Endodermal cell (in vitro differentiated cells): ENCODE data around the gene CHST11. TPM values are rescaled to one million over a fixed set of nuclear protein-coding genes. Genes with fewer than 3 reads are reported as not detected.

Source experiments
- DNase-seq: peaks from one replicate; pipeline ENCODE4 v3.0.0-alpha.2; 2017
- H3K27ac ChIP-seq: 2 replicates; pipeline ENCODE4 v1.5.1; 2013; ENCODE audit warnings: mild to moderate bottlenecking, low read depth, low read length, moderate library complexity
- H3K27me3 ChIP-seq: 2 replicates; pipeline ENCODE4 v1.6.1; 2013; ENCODE audit warnings: mild to moderate bottlenecking, low read length, moderate library complexity; ENCODE audit not compliant: insufficient read depth, control insufficient read depth, poor library complexity, severe bottlenecking
- H3K36me3 ChIP-seq: 2 replicates; pipeline ENCODE4 v1.7.0; 2013; ENCODE audit warnings: mild to moderate bottlenecking, low read length, moderate library complexity; ENCODE audit not compliant: control insufficient read depth, insufficient read depth
- H3K4me1 ChIP-seq: one replicate; pipeline ENCODE4 v1.7.0; 2013; ENCODE audit warnings: low read length; ENCODE audit not compliant: control insufficient read depth, insufficient read depth
- H3K4me3 ChIP-seq: 2 replicates; pipeline ENCODE4 v1.5.1; 2013; ENCODE audit warnings: mild to moderate bottlenecking, low read length, moderate library complexity
- H3K9ac ChIP-seq: 2 replicates; pipeline ENCODE4 v1.6.1; 2013; ENCODE audit warnings: mild to moderate bottlenecking, low read length, moderate library complexity; ENCODE audit not compliant: poor library complexity, severe bottlenecking; ENCODE audit errors: extremely low read depth
- H3K9me3 ChIP-seq: 2 replicates; pipeline ENCODE4 v1.6.1; 2013; ENCODE audit warnings: mild to moderate bottlenecking, low read length, moderate library complexity; ENCODE audit not compliant: control insufficient read depth
- H3K27ac Mint-ChIP-seq: 2 replicates; pipeline ENCODE4 v1.8.0; 2020; ENCODE audit warnings: mixed read lengths
- H3K27me3 Mint-ChIP-seq: 2 replicates; pipeline ENCODE4 v1.8.0; 2021; ENCODE audit warnings: mild to moderate bottlenecking, mixed read lengths; ENCODE audit not compliant: insufficient read depth
- H3K36me3 Mint-ChIP-seq: 2 replicates; pipeline ENCODE4 v1.8.0; 2020; ENCODE audit warnings: low read depth, mixed read lengths
- H3K4me1 Mint-ChIP-seq: 2 replicates; pipeline ENCODE4 v1.8.0; 2020; ENCODE audit warnings: mixed read lengths
- H3K4me3 Mint-ChIP-seq: 2 replicates; pipeline ENCODE4 v1.8.0; 2020; ENCODE audit warnings: mild to moderate bottlenecking, moderate library complexity, mixed read lengths
- H3K9me3 Mint-ChIP-seq: 2 replicates; pipeline ENCODE4 v1.8.0; 2020; ENCODE audit warnings: mild to moderate bottlenecking, mixed read lengths
- CTCF ChIP-seq: fragments of 200-600 bp; sonication (generic); conservative IDR thresholded peaks from 2 replicates; pipeline ENCODE4 v1.5.0; 2021; ENCODE audit warnings: antibody characterized with exemption, mild to moderate bottlenecking
- WGBS, 2 experiments: methylation state at CpG; one replicate each; pipeline versions ENCODE4 v1.1.5 to v1.1.7; 2013; ENCODE audit warnings: missing lambda C conversion rate in 2 of 2, mixed read lengths in 1 of 2; ENCODE audit not compliant: insufficient coverage in 1 of 2, insufficient read length in 1 of 2; 5-methylcytosine and 5-hydroxymethylcytosine counted together
- total RNA-seq, 2 donors: library from RNA; stranded (reverse); fragmentation: NEBNext Ultra II Directional in 1 of 2; extraction: Animal tissue kit (Norgen Biotek cat#: 25700) in 1 of 2; gene quantifications; 2 replicates in 1 of 2; 3 replicates in 1 of 2; pipeline ENCODE4 v1.2.1, GENCODE V29; 2021

The CHST11 gene
- total RNA-seq, 2 donors from 2014 or later, result 30.7 to 36.2 TPM

- Histone ChIP-seq H3K27ac (no peak overlapping the region), H3K4me3 (no peak overlapping the region), H3K4me1 (no peaks in the 10 kb centered on the region), H3K9ac (no peak overlapping the region), H3K27me3 (no peaks in the 10 kb centered on the region), H3K9me3 (no peaks in the 10 kb centered on the region), H3K36me3 (no peaks in the 10 kb centered on the region)
- Mint-ChIP-seq H3K9me3 (no peaks in the 10 kb centered on the region), H3K36me3 (peaks cover 7% of the 10 kb centered on the region), H3K27me3 (no peaks in the 10 kb centered on the region), H3K27ac (no peak overlapping the region), H3K4me3 (no peak overlapping the region), H3K4me1 (peaks cover 11% of the 10 kb centered on the region)
- TF ChIP-seq CTCF, result no peak
- 87 to 92% methylated on average over 9 to 13 of the region's 13 CpGs for WGBS, 2 experiments
- peak; percentile 56 for DNase-seq
These were observed 176.0 kb downstream of the CHST11 start for GRCh38 chr12:104632724-104633201.

DNA sequence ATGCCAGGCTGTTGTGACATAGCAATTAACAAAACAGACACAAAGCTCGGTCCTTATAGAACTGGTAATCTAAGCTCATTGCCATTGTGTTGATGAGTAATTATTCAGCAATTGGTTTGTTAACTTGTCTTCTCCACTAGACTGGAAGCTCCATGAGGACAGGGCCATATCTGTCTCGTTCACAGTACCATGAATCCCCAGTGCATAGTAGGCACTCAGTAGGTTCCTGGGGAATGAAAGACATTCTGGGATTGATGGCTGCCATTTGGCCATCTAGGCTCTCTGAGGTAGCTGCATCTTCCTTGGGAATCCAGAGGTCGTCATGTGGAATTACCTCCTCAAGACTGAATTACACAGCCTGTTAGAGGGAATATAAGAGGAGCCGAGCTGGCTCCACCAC is 177.3 kb downstream of the CHST11 start:
- Histone ChIP-seq H3K4me1 (no peaks in the 10 kb centered on the region), H3K36me3 (no peaks in the 10 kb centered on the region), H3K4me3 (no peak overlapping the region), H3K9me3 (no peaks in the 10 kb centered on the region), H3K9ac (no peak overlapping the region), H3K27me3 (no peaks in the 10 kb centered on the region), H3K27ac (no peak overlapping the region)
- no peak overlapping the region for H3K27ac Mint-ChIP-seq
- H3K4me1 Mint-ChIP-seq, result peaks cover 11% of the 10 kb centered on the region
- TF ChIP-seq CTCF, result no peak
- DNase-seq, result no peak
- no peaks in the 10 kb centered on the region for H3K27me3 Mint-ChIP-seq
- no peak overlapping the region for H3K4me3 Mint-ChIP-seq
- WGBS, 2 experiments, result 92 to 100% methylated on average over 2 to 4 of the region's 4 CpGs
- no peaks in the 10 kb centered on the region for H3K9me3 Mint-ChIP-seq
- H3K36me3 Mint-ChIP-seq, result peaks cover 5% of the 10 kb centered on the region

GRCh38 chr12:104634852-104635251 is 178.1 kb downstream of the CHST11 start:
- no peaks in the 10 kb centered on the region for H3K9me3 ChIP-seq
- H3K27me3 ChIP-seq, result no peaks in the 10 kb centered on the region
- no peak for TF ChIP-seq CTCF
- H3K36me3 Mint-ChIP-seq, result peaks cover 11% of the 10 kb centered on the region
- no peak overlapping the region for H3K27ac ChIP-seq
- no peaks in the 10 kb centered on the region for H3K27me3 Mint-ChIP-seq
- H3K36me3 ChIP-seq, result no peaks in the 10 kb centered on the region
- no peak for DNase-seq
- 95% methylated on average over 3 of the region's 3 CpGs; no CpG with 5 or more reads in 1 of the 2 experiments for WGBS, 2 experiments
- no peaks in the 10 kb centered on the region for H3K9me3 Mint-ChIP-seq
- no peaks in the 10 kb centered on the region for H3K4me1 ChIP-seq
- peaks cover 11% of the 10 kb centered on the region for H3K4me1 Mint-ChIP-seq
- no peak overlapping the region for H3K4me3 ChIP-seq
- no peak overlapping the region for H3K4me3 Mint-ChIP-seq
- H3K27ac Mint-ChIP-seq, result no peak overlapping the region
- no peak overlapping the region for H3K9ac ChIP-seq
